Endodermal cell (in vitro differentiated cells): ENCODE results near the gene CHTOP. TPM values are rescaled to one million over a fixed set of nuclear protein-coding genes. Genes with fewer than 3 reads are reported as not detected.

Experiments used
- DNase-seq: peaks from one replicate; pipeline ENCODE4 v3.0.0-alpha.2; 2017
- H3K27ac ChIP-seq: 2 replicates; pipeline ENCODE4 v1.5.1; 2013; ENCODE audit warnings: mild to moderate bottlenecking, low read depth, low read length, moderate library complexity
- H3K27me3 ChIP-seq: 2 replicates; pipeline ENCODE4 v1.6.1; 2013; ENCODE audit warnings: mild to moderate bottlenecking, low read length, moderate library complexity; ENCODE audit not compliant: insufficient read depth, control insufficient read depth, poor library complexity, severe bottlenecking
- H3K36me3 ChIP-seq: 2 replicates; pipeline ENCODE4 v1.7.0; 2013; ENCODE audit warnings: mild to moderate bottlenecking, low read length, moderate library complexity; ENCODE audit not compliant: control insufficient read depth, insufficient read depth
- H3K4me1 ChIP-seq: one replicate; pipeline ENCODE4 v1.7.0; 2013; ENCODE audit warnings: low read length; ENCODE audit not compliant: control insufficient read depth, insufficient read depth
- H3K4me3 ChIP-seq: 2 replicates; pipeline ENCODE4 v1.5.1; 2013; ENCODE audit warnings: mild to moderate bottlenecking, low read length, moderate library complexity
- H3K9ac ChIP-seq: 2 replicates; pipeline ENCODE4 v1.6.1; 2013; ENCODE audit warnings: mild to moderate bottlenecking, low read length, moderate library complexity; ENCODE audit not compliant: poor library complexity, severe bottlenecking; ENCODE audit errors: extremely low read depth
- H3K9me3 ChIP-seq: 2 replicates; pipeline ENCODE4 v1.6.1; 2013; ENCODE audit warnings: mild to moderate bottlenecking, low read length, moderate library complexity; ENCODE audit not compliant: control insufficient read depth
- H3K27ac Mint-ChIP-seq: 2 replicates; pipeline ENCODE4 v1.8.0; 2020; ENCODE audit warnings: mixed read lengths
- H3K27me3 Mint-ChIP-seq: 2 replicates; pipeline ENCODE4 v1.8.0; 2021; ENCODE audit warnings: mild to moderate bottlenecking, mixed read lengths; ENCODE audit not compliant: insufficient read depth
- H3K36me3 Mint-ChIP-seq: 2 replicates; pipeline ENCODE4 v1.8.0; 2020; ENCODE audit warnings: low read depth, mixed read lengths
- H3K4me1 Mint-ChIP-seq: 2 replicates; pipeline ENCODE4 v1.8.0; 2020; ENCODE audit warnings: mixed read lengths
- H3K4me3 Mint-ChIP-seq: 2 replicates; pipeline ENCODE4 v1.8.0; 2020; ENCODE audit warnings: mild to moderate bottlenecking, moderate library complexity, mixed read lengths
- H3K9me3 Mint-ChIP-seq: 2 replicates; pipeline ENCODE4 v1.8.0; 2020; ENCODE audit warnings: mild to moderate bottlenecking, mixed read lengths
- WGBS, 2 experiments: methylation state at CpG; one replicate each; pipeline versions ENCODE4 v1.1.5 to v1.1.7; 2013; ENCODE audit warnings: missing lambda C conversion rate in 2 of 2, mixed read lengths in 1 of 2; ENCODE audit not compliant: insufficient coverage in 1 of 2, insufficient read length in 1 of 2; 5-methylcytosine and 5-hydroxymethylcytosine counted together
- total RNA-seq, 2 donors: library from RNA; stranded (reverse); fragmentation: NEBNext Ultra II Directional in 1 of 2; extraction: Animal tissue kit (Norgen Biotek cat#: 25700) in 1 of 2; gene quantifications; 2 replicates in 1 of 2; 3 replicates in 1 of 2; pipeline ENCODE4 v1.2.1, GENCODE V29; 2021
- TF ChIP-seq, protein P1 (sequence below): fragments of 200-600 bp; sonication (generic); conservative IDR thresholded peaks from 2 replicates; pipeline ENCODE4 v1.5.0; 2021; ENCODE audit warnings: antibody characterized with exemption, mild to moderate bottlenecking

CHTOP gene
- total RNA-seq, 2 donors from 2014 or later: 98.4 to 117 TPM

DNA sequence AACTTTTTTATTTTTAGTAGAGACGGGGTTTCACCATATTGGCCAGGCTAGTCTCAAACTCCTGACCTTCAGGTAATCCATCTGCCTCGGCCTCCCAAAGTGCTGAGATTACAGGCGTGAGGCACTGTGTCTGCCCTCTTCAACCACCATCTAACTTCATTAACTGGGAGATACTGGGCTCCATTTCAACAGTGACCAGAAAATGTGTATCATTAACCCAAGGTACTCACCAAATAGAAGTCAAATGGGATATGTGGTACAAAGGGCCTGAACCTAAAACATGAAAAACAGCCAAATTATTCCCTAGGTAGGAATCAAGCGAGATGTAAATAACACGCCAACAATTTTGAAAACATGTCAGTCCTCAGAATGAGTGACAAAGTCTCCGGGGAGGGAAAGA lies 35.7 kb downstream of the CHTOP start:
- Histone ChIP-seq H3K36me3 (peaks cover 54% of the 10 kb centered on the region), H3K27me3 (no peaks in the 10 kb centered on the region), H3K4me3 (peak overlapping the region; percentile 96), H3K4me1 (no peaks in the 10 kb centered on the region), H3K27ac (no peak overlapping the region), H3K9me3 (peaks cover 7% of the 10 kb centered on the region), H3K9ac (peak overlapping the region; percentile 97)
- H3K36me3 Mint-ChIP-seq: peaks cover 56% of the 10 kb centered on the region
- H3K4me3 Mint-ChIP-seq: no peak overlapping the region
- TF ChIP-seq, protein P1, sequence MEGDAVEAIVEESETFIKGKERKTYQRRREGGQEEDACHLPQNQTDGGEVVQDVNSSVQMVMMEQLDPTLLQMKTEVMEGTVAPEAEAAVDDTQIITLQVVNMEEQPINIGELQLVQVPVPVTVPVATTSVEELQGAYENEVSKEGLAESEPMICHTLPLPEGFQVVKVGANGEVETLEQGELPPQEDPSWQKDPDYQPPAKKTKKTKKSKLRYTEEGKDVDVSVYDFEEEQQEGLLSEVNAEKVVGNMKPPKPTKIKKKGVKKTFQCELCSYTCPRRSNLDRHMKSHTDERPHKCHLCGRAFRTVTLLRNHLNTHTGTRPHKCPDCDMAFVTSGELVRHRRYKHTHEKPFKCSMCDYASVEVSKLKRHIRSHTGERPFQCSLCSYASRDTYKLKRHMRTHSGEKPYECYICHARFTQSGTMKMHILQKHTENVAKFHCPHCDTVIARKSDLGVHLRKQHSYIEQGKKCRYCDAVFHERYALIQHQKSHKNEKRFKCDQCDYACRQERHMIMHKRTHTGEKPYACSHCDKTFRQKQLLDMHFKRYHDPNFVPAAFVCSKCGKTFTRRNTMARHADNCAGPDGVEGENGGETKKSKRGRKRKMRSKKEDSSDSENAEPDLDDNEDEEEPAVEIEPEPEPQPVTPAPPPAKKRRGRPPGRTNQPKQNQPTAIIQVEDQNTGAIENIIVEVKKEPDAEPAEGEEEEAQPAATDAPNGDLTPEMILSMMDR: no peak
- H3K27me3 Mint-ChIP-seq: no peaks in the 10 kb centered on the region
- no peak overlapping the region for H3K27ac Mint-ChIP-seq
- 93 to 96% methylated on average over 6 of the region's 6 CpGs for WGBS, 2 experiments
- no peak for DNase-seq
- H3K9me3 Mint-ChIP-seq: no peaks in the 10 kb centered on the region
- peaks cover 8% of the 10 kb centered on the region for H3K4me1 Mint-ChIP-seq

GRCh38 chr1:153670257-153670858 lies 36.5 kb downstream of the CHTOP start:
- WGBS, 2 experiments: 0 to 2% methylated on average over 13 to 22 of the region's 22 CpGs
- TF ChIP-seq, protein P1: no peak
- Histone ChIP-seq H3K27ac (peak overlapping the region; percentile 85), H3K36me3 (peaks cover 46% of the 10 kb centered on the region), H3K27me3 (no peaks in the 10 kb centered on the region), H3K9ac (peak overlapping the region; percentile 97), H3K4me1 (no peaks in the 10 kb centered on the region), H3K9me3 (peaks cover 7% of the 10 kb centered on the region), H3K4me3 (peak overlapping the region; percentile 96)
- H3K4me1 Mint-ChIP-seq: peaks cover 8% of the 10 kb centered on the region
- no peak overlapping the region for H3K27ac Mint-ChIP-seq
- no peak overlapping the region for H3K4me3 Mint-ChIP-seq
- H3K36me3 Mint-ChIP-seq: peaks cover 48% of the 10 kb centered on the region
- H3K27me3 Mint-ChIP-seq: no peaks in the 10 kb centered on the region
- DNase-seq: no peak
- no peaks in the 10 kb centered on the region for H3K9me3 Mint-ChIP-seq

DNA sequence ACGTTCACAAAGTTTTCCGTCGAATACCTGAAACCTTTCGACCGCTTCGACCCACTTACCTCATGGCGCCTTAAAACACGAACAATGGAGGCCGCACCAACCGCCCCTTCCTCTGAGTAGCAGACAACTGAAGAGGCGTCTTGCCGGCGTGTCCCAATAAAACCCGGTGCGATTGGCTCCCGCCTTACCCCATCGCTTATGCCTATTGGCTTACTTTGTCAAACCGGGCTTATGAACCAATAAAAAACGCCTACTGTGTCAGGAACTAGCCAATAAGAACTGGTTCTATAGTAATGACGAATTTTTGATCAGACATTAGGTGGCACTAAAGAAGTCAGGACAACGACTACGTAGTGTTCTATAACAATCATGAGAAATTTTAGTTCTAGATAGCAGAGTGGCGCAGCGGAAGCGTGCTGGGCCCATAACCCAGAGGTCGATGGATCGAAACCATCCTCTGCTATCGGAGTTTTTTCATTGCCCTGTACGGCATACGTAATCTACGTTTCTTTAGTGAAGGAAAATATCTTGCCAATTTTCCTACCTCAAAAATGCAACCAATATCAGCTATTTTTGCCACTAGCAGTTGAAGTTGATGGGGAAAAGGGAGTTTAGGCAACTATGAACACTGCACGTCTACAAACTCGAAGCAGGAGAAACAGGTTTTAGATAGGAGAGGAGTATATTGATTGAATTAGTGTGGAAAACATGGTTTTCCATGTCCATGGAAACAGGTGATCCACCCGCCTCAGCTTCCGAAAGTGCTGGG lies 37.2 kb downstream of the CHTOP start, which contains the start of gene ILF2:
Gene ILF2, minus strand, starts transcription at position 135 of the 769 bp plus-strand sequence. Its CDS starts 71 bp downstream, at position 64.
- Histone ChIP-seq H3K4me3 (peak within 1 kb of the TSS; percentile 96), H3K9ac (peak within 1 kb of the TSS; percentile 97), H3K27ac (peak within 1 kb of the TSS; percentile 85), H3K27me3 (no peaks in the 10 kb centered on the region), H3K9me3 (peaks cover 7% of the 10 kb centered on the region), H3K36me3 (peaks cover 39% of the 10 kb centered on the region), H3K4me1 (no peaks in the 10 kb centered on the region)
- TF ChIP-seq, protein P1: peak; percentile 50
- H3K4me1 Mint-ChIP-seq: peaks cover 8% of the 10 kb centered on the region
- H3K4me3 Mint-ChIP-seq: no peak within 1 kb of the TSS
- no peaks in the 10 kb centered on the region for H3K27me3 Mint-ChIP-seq
- H3K27ac Mint-ChIP-seq: no peak within 1 kb of the TSS
- 1% methylated on average over 28 to 35 of the region's 35 CpGs for WGBS, 2 experiments
- H3K9me3 Mint-ChIP-seq: no peaks in the 10 kb centered on the region
- peak; percentile 98 for DNase-seq
- H3K36me3 Mint-ChIP-seq: peaks cover 42% of the 10 kb centered on the region
